ENCODE data around the gene RDH12. TPM values are rescaled to one million over a fixed set of nuclear protein-coding genes. Genes with fewer than 3 reads are reported as not detected.

Gene RDH12
- total RNA-seq, 1 donor from 2014 or later = 0.16 TPM

GRCh38 chr14:67748312-67748711 lies 46.6 kb downstream of the RDH12 start:
- H3K4me1 ChIP-seq (ENCODE audit: insufficient read depth, low read length) = no peaks in the 10 kb centered on the region
- FAIRE-seq (no peak), DNase-seq (ENCODE audit: low read depth) (no peak)
- Mint-ChIP-seq H3K27ac (ENCODE audit: unreplicated experiment) (no peak overlapping the region), H3K36me3 (ENCODE audit: low read depth, unreplicated experiment) (peaks cover 52% of the 10 kb centered on the region), H3K4me3 (ENCODE audit: unreplicated experiment) (no peak overlapping the region), H3K4me1 (ENCODE audit: low read depth, unreplicated experiment) (no peaks in the 10 kb centered on the region), H3K9me3 (ENCODE audit: unreplicated experiment) (no peaks in the 10 kb centered on the region), H3K27me3 (ENCODE audit: low read depth, unreplicated experiment) (no peaks in the 10 kb centered on the region)
- TF ChIP-seq CTCF (IDR thresholded peaks at IDR 0.05; ENCODE audit: insufficient read depth, low read depth, low read length) (no peak), EZH2 (IDR thresholded peaks at IDR 0.05; ENCODE audit: insufficient read depth, low read length) (no peak)
- no peaks in the 10 kb centered on the region for H3K27me3 ChIP-seq (ENCODE audit: insufficient read depth, low read length)
- no peak overlapping the region for H3K4me2 ChIP-seq (ENCODE audit: low read length)
- H3K9me3 ChIP-seq (ENCODE audit: insufficient read depth, low read depth, low read length) = no peaks in the 10 kb centered on the region
- no peak overlapping the region for H3K4me3 ChIP-seq (ENCODE audit: insufficient read depth, low read depth, low read length)
- no peaks in the 10 kb centered on the region for H3K79me2 ChIP-seq (ENCODE audit: insufficient read depth, low read length)
- H4K20me1 ChIP-seq (ENCODE audit: insufficient read depth, low read length) = no peaks in the 10 kb centered on the region
- H3K9ac ChIP-seq (ENCODE audit: low read length) = no peak overlapping the region
- no peak overlapping the region for H3K27ac ChIP-seq (ENCODE audit: low read depth, low read length)
- H3K36me3 ChIP-seq (ENCODE audit: insufficient read depth, low read length) = peaks cover 30% of the 10 kb centered on the region
- no peak overlapping the region for H2AFZ ChIP-seq (ENCODE audit: low read depth, low read length)

- FAIRE-seq (no peak), DNase-seq (ENCODE audit: low read depth) (no peak)
- Histone ChIP-seq H3K36me3 (ENCODE audit: insufficient read depth, low read length) (peaks cover 41% of the 10 kb centered on the region), H3K4me3 (ENCODE audit: insufficient read depth, low read depth, low read length) (no peak overlapping the region), H4K20me1 (ENCODE audit: insufficient read depth, low read length) (no peaks in the 10 kb centered on the region), H3K4me1 (ENCODE audit: insufficient read depth, low read length) (no peaks in the 10 kb centered on the region), H3K9ac (ENCODE audit: low read length) (no peak overlapping the region), H3K9me3 (ENCODE audit: insufficient read depth, low read depth, low read length) (no peaks in the 10 kb centered on the region), H2AFZ (ENCODE audit: low read depth, low read length) (no peak overlapping the region), H3K27me3 (ENCODE audit: insufficient read depth, low read length) (no peaks in the 10 kb centered on the region), H3K79me2 (ENCODE audit: insufficient read depth, low read length) (no peaks in the 10 kb centered on the region), H3K4me2 (ENCODE audit: low read length) (no peak overlapping the region), H3K27ac (ENCODE audit: low read depth, low read length) (no peak overlapping the region)
- Mint-ChIP-seq H3K4me1 (ENCODE audit: low read depth, unreplicated experiment) (no peaks in the 10 kb centered on the region), H3K36me3 (ENCODE audit: low read depth, unreplicated experiment) (peaks cover 52% of the 10 kb centered on the region), H3K9me3 (ENCODE audit: unreplicated experiment) (no peaks in the 10 kb centered on the region), H3K27me3 (ENCODE audit: low read depth, unreplicated experiment) (no peaks in the 10 kb centered on the region), H3K4me3 (ENCODE audit: unreplicated experiment) (no peak overlapping the region), H3K27ac (ENCODE audit: unreplicated experiment) (no peak overlapping the region)
- TF ChIP-seq EZH2 (IDR thresholded peaks at IDR 0.05; ENCODE audit: insufficient read depth, low read length) (no peak), CTCF (IDR thresholded peaks at IDR 0.05; ENCODE audit: insufficient read depth, low read depth, low read length) (no peak)
These were observed 47.8 kb downstream of the RDH12 start for GRCh38 chr14:67749341-67750084.

DNA sequence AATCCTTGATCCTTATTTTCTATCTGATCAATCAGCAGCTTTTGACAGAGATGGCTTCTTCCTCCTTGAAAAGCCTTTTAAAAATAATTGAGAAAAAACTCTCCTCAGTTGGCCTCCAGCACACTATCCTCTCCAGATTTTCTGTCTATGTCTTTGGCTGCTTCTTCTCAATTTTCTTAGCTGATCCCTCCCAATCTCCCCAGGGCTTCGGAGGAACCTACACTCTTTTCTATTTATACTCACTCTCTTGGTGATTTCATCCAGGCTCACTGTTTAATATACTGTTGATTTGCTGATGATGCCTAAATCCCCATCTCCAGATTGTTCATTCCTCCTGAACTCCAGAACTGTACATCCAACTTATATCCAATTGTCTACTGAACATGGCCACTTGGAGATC lies 54.8 kb downstream of the RDH12 start:
- TF ChIP-seq CTCF (IDR thresholded peaks at IDR 0.05; ENCODE audit: insufficient read depth, low read depth, low read length) (no peak), EZH2 (IDR thresholded peaks at IDR 0.05; ENCODE audit: insufficient read depth, low read length) (no peak)
- no peaks in the 10 kb centered on the region for H3K4me1 Mint-ChIP-seq (ENCODE audit: low read depth, unreplicated experiment)
- no peaks in the 10 kb centered on the region for H3K9me3 Mint-ChIP-seq (ENCODE audit: unreplicated experiment)
- no peak overlapping the region for H3K4me3 Mint-ChIP-seq (ENCODE audit: unreplicated experiment)
- peaks cover 35% of the 10 kb centered on the region for H3K36me3 ChIP-seq (ENCODE audit: insufficient read depth, low read length)
- no peak overlapping the region for H3K9ac ChIP-seq (ENCODE audit: low read length)
- no peak for DNase-seq (ENCODE audit: low read depth)
- H3K27me3 Mint-ChIP-seq (ENCODE audit: low read depth, unreplicated experiment) = no peaks in the 10 kb centered on the region
- H3K36me3 Mint-ChIP-seq (ENCODE audit: low read depth, unreplicated experiment) = peaks cover 36% of the 10 kb centered on the region
- no peak for FAIRE-seq
- no peak overlapping the region for H3K27ac ChIP-seq (ENCODE audit: low read depth, low read length)
- H2AFZ ChIP-seq (ENCODE audit: low read depth, low read length) = no peak overlapping the region
- H3K4me2 ChIP-seq (ENCODE audit: low read length) = no peak overlapping the region
- H4K20me1 ChIP-seq (ENCODE audit: insufficient read depth, low read length) = no peaks in the 10 kb centered on the region
- no peaks in the 10 kb centered on the region for H3K27me3 ChIP-seq (ENCODE audit: insufficient read depth, low read length)
- no peaks in the 10 kb centered on the region for H3K79me2 ChIP-seq (ENCODE audit: insufficient read depth, low read length)
- H3K4me1 ChIP-seq (ENCODE audit: insufficient read depth, low read length) = no peaks in the 10 kb centered on the region
- no peak overlapping the region for H3K27ac Mint-ChIP-seq (ENCODE audit: unreplicated experiment)
- H3K4me3 ChIP-seq (ENCODE audit: insufficient read depth, low read depth, low read length) = no peak overlapping the region
- H3K9me3 ChIP-seq (ENCODE audit: insufficient read depth, low read depth, low read length) = no peaks in the 10 kb centered on the region
